Measurements from ENCODE around the gene GJA1.
"Not testable (repeated sequence)": the region's sequence is repeated elsewhere in the genome, so short reads cannot be mapped to it uniquely, and the experiment has no call there.

DNA sequence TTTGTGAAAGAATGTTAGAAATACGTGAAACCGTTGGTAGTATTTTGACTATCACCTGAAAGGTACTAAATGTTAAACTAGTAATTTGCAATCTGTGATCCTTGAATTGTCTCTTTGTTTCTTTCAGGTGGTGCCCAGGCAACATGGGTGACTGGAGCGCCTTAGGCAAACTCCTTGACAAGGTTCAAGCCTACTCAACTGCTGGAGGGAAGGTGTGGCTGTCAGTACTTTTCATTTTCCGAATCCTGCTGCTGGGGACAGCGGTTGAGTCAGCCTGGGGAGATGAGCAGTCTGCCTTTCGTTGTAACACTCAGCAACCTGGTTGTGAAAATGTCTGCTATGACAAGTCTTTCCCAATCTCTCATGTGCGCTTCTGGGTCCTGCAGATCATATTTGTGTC, 11.3 kb downstream of the GJA1 start:
- TF ChIP-seq, protein P1, sequence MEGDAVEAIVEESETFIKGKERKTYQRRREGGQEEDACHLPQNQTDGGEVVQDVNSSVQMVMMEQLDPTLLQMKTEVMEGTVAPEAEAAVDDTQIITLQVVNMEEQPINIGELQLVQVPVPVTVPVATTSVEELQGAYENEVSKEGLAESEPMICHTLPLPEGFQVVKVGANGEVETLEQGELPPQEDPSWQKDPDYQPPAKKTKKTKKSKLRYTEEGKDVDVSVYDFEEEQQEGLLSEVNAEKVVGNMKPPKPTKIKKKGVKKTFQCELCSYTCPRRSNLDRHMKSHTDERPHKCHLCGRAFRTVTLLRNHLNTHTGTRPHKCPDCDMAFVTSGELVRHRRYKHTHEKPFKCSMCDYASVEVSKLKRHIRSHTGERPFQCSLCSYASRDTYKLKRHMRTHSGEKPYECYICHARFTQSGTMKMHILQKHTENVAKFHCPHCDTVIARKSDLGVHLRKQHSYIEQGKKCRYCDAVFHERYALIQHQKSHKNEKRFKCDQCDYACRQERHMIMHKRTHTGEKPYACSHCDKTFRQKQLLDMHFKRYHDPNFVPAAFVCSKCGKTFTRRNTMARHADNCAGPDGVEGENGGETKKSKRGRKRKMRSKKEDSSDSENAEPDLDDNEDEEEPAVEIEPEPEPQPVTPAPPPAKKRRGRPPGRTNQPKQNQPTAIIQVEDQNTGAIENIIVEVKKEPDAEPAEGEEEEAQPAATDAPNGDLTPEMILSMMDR (conservative IDR thresholded peaks at IDR 0.05; ENCODE audit: low read depth, low read length) = not testable (repeated sequence)
- TF ChIP-seq MAZ (IDR thresholded peaks at IDR 0.05; ENCODE audit: borderline replicate concordance, low read depth, low read length); NFE2L2 (IDR thresholded peaks at IDR 0.05; ENCODE audit: low read depth, low read length); MXI1 (IDR thresholded peaks at IDR 0.05; ENCODE audit: borderline replicate concordance, low read depth, low read length); POLR2A (IDR thresholded peaks at IDR 0.05; ENCODE audit: low read depth, low read length); RAD21 (IDR thresholded peaks at IDR 0.05; ENCODE audit: low read length); SMC3 (IDR thresholded peaks at IDR 0.05; ENCODE audit: low read depth, low read length); RFX5 (IDR thresholded peaks at IDR 0.05; ENCODE audit: low read depth, low read length): not testable (repeated sequence)
- TF ChIP-seq, protein P2, sequence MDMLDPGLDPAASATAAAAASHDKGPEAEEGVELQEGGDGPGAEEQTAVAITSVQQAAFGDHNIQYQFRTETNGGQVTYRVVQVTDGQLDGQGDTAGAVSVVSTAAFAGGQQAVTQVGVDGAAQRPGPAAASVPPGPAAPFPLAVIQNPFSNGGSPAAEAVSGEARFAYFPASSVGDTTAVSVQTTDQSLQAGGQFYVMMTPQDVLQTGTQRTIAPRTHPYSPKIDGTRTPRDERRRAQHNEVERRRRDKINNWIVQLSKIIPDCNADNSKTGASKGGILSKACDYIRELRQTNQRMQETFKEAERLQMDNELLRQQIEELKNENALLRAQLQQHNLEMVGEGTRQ (IDR thresholded peaks at IDR 0.05; ENCODE audit: low read depth, low read length) = not testable (repeated sequence)
- TF ChIP-seq, protein P3, sequence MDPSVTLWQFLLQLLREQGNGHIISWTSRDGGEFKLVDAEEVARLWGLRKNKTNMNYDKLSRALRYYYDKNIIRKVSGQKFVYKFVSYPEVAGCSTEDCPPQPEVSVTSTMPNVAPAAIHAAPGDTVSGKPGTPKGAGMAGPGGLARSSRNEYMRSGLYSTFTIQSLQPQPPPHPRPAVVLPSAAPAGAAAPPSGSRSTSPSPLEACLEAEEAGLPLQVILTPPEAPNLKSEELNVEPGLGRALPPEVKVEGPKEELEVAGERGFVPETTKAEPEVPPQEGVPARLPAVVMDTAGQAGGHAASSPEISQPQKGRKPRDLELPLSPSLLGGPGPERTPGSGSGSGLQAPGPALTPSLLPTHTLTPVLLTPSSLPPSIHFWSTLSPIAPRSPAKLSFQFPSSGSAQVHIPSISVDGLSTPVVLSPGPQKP (IDR thresholded peaks at IDR 0.05; ENCODE audit: borderline replicate concordance, low read depth, low read length) = not testable (repeated sequence)

Data from IMR-90 (cell line).